HG02759 (cell line): ENCODE results near the gene ADCY4.
A peak's percentile ranks its signal among the peaks of the same experiment; 100 is the strongest.

Experiments used
- ATAC-seq: cut with Tn5 transposase; IDR thresholded peaks from one replicate; pipeline ENCODE4 v1.9.1; 2021; ENCODE audit warnings: mild to moderate bottlenecking, moderate library complexity; ENCODE audit not compliant: unreplicated experiment

Gene ADCY4

GRCh38 chr14:24300326-24300980, 34.4 kb downstream of the ADCY4 start:
- no peak for ATAC-seq

- peak; percentile 75 for ATAC-seq
These were observed 35.3 kb downstream of the ADCY4 start, which contains the start of the genes DHRS1 and NOP9 for GRCh38 chr14:24299255-24300191. Gene DHRS1 (minus strand): TSS chr14:24299780. CDS start chr14:24299106, 674 bp downstream. Gene NOP9 (plus strand): TSS chr14:24299850. CDS start chr14:24299955, 105 bp downstream.

- no peak for ATAC-seq
These were observed 36.0 kb downstream of the ADCY4 start for GRCh38 chr14:24298892-24299254.

- peak; percentile 19 for ATAC-seq
These were observed 37.5 kb downstream of the ADCY4 start for GRCh38 chr14:24297190-24297964.

- ATAC-seq = peak; percentile 57
These were observed 38.3 kb downstream of the ADCY4 start for GRCh38 chr14:24296341-24297157.

GRCh38 chr14:24293525-24293924, 41.3 kb downstream of the ADCY4 start:
- no peak for ATAC-seq

GRCh38 chr14:24292118-24292807, 42.6 kb downstream of the ADCY4 start:
- ATAC-seq = no peak

- no peak for ATAC-seq
These were observed 43.3 kb downstream of the ADCY4 start for GRCh38 chr14:24291446-24292117.

GRCh38 chr14:24290746-24291145, 44.1 kb downstream of the ADCY4 start:
- no peak for ATAC-seq

- peak; percentile 67 for ATAC-seq
These were observed 45.1 kb downstream of the ADCY4 start for GRCh38 chr14:24289649-24290280.

- ATAC-seq = no peak
These were observed 47.9 kb downstream of the ADCY4 start for GRCh38 chr14:24286996-24287395.

- ATAC-seq = no peak
These were observed 49.5 kb downstream of the ADCY4 start for GRCh38 chr14:24285351-24285750.

- no peak for ATAC-seq
These were observed 50.3 kb downstream of the ADCY4 start for GRCh38 chr14:24284501-24285035.

GRCh38 chr14:24283796-24284460, 50.9 kb downstream of the ADCY4 start:
- no peak for ATAC-seq

GRCh38 chr14:24282736-24283135, 52.1 kb downstream of the ADCY4 start:
- ATAC-seq = no peak

- no peak for ATAC-seq
These were observed 53.2 kb downstream of the ADCY4 start for GRCh38 chr14:24281636-24282035.

- no peak for ATAC-seq
These were observed 53.9 kb downstream of the ADCY4 start for GRCh38 chr14:24280797-24281460.
